ENCODE data around the gene ATF5.

ATF5 gene

DNA sequence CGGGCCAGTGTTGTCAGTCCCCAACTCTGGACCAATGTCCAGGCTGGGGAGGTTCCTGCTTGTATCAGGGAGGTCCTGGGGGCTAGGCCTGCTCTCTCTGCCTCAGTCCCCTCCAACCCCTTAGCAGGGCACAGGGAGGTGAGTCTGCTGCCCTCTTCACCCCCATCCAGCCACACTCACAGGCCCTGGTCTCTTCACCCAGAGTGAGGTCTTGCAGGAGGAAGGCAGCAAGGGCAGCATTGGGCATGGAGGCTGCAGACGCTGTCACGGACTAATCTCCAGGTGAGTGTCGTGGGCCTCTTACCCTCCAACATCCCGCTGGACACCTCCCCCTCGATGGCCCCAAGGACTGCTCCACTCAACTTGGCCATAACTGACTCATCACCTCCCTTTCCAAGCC is 43.8 kb downstream of the ATF5 start:
- DNase-seq (ENCODE audit: extremely low read depth in 1 of 2, low read depth in 1 of 2): no peak

DNA sequence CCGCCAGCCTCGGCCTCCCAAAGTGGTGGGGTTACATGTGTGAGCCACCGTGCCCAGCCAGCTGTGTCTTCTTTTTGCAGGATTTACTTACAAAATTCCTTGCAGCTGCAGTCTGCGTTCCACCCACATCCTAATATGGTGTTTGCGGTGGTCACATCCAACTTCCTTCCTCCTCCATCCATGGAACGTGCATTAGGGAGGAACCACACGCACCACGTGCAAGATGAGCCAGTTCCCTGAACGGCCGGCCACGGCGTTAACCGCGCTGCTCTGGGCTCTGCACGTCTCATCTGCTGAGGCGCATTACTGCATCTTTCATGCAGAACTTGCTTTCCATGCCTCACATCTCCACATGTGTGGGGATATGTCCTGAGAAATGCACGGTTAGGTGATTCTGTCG is 45.0 kb downstream of the ATF5 start:
- DNase-seq (ENCODE audit: extremely low read depth in 1 of 2, low read depth in 1 of 2): no peak

DNA sequence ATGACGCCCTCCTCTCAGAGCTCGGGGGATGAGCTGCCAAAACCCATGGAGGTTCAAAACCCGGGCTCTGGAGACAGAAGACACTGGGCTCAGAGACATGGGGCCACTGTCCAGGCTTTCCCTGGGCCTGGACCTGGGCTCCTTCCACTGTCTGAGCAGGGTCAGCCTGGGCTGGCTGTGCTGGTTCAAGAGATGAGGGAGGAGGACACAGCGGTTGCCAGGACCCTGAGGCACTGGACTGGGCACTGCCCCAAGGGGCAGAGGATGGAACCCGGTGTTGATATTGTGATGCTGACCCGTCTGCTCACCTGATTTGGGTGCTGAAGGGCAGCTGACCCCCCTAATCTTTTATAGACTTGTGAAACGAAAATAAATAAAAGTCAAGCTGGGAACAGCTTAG is 46.0 kb downstream of the ATF5 start:
- DNase-seq (ENCODE audit: extremely low read depth in 1 of 2, low read depth in 1 of 2): no peak

DNA sequence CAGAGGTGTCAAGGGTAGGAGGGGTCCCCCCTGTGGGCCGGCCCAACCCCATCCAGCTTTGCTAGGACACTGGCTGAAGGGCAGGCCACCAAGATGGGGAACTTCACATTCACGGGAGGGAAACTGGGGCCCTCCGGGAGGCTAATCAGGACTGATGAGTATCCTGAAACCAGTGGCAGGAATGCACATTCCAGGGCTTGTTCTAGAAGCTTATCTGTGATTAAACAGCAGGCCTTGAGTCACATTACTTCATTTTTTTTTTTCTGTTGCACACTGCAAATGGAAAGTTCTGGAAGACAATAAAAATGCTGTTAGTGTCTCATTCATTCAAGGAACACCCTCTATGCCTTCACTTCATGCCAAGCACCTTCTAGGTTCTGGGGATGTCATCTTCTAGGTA is 47.5 kb downstream of the ATF5 start:
- no peak for DNase-seq (ENCODE audit: extremely low read depth in 1 of 2, low read depth in 1 of 2)

DNA sequence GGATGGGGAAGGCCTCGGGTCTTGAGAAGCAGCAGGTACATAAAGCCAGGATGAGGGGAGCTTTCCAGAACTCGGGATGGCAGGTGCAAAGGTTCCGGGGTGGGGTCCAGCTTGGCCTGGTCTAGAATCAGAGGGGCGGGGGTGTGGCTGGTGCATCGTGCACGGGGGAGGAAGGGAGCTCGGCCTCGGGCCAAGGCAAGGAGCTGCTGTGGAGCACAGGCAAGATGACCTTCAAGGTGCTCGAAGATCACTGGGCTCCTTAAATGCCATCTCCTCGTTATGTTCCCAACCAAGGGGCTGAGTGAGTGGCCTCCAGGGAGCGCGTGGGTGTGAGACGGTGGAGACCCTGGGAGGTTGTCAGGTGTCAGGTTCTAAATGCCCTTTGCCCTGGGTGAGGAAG is 48.1 kb downstream of the ATF5 start:
- DNase-seq (ENCODE audit: extremely low read depth in 1 of 2, low read depth in 1 of 2): no peak

GRCh38 chr19:49977881-49978280 is 48.9 kb downstream of the ATF5 start:
- no peak for DNase-seq (ENCODE audit: extremely low read depth in 1 of 2, low read depth in 1 of 2)

- no peak for DNase-seq (ENCODE audit: extremely low read depth in 1 of 2, low read depth in 1 of 2)
Measured at GRCh38 chr19:49978324-49978723, 49.3 kb downstream of the ATF5 start.

- DNase-seq (ENCODE audit: extremely low read depth in 1 of 2, low read depth in 1 of 2): no peak
Measured at GRCh38 chr19:49981603-49982593, 52.9 kb downstream of the ATF5 start.
